Left ventricle myocardium inferior (tissue), 1 donor: ENCODE data around the gene EIF2S3. TPM values are rescaled to one million over a fixed set of nuclear protein-coding genes. Genes with fewer than 3 reads are reported as not detected.
"Not testable (repeated sequence)": the region's sequence is repeated elsewhere in the genome, so short reads cannot be mapped to it uniquely, and the experiment has no call there.

ENCODE experiments used
- DNase-seq: peaks from one replicate; pipeline ENCODE4 v3.0.0-alpha.2; 2020
- H3K27ac ChIP-seq: fragments of 200-600 bp; replicated peaks from 2 replicates; pipeline ENCODE4 v1.8.0; 2021
- H3K27me3 ChIP-seq: fragments of 200-600 bp; 2 replicates; pipeline ENCODE4 v1.8.0; 2021; ENCODE audit warnings: low read depth
- H3K36me3 ChIP-seq: fragments of 200-600 bp; 2 replicates; pipeline ENCODE4 v1.8.0; 2021
- H3K4me1 ChIP-seq: fragments of 200-600 bp; 2 replicates; pipeline ENCODE4 v1.8.0; 2021
- H3K4me3 ChIP-seq: fragments of 200-600 bp; 2 replicates; pipeline ENCODE4 v1.8.0; 2021; ENCODE audit warnings: mild to moderate bottlenecking, moderate library complexity
- H3K9me3 ChIP-seq: fragments of 200-600 bp; replicated peaks from 2 replicates; pipeline ENCODE4 v1.8.0; 2021
- intact Hi-C: fragments of 100-400 bp; cut with micrococcal nuclease; formaldehyde crosslinking; loops from one replicate; pipeline ENCODE4 v1.11.0; 2022
- total RNA-seq: library from RNA; stranded (reverse); fragmentation: NEBNext Ultra II Directional; extraction: Animal tissue kit (Norgen Biotek cat#: 25700); gene quantifications from one replicate; pipeline ENCODE4 v1.2.1, GENCODE V29; 2021
- TF ChIP-seq, protein P1 (sequence below): fragments of 200-600 bp; IDR thresholded peaks from 2 replicates; pipeline ENCODE4 v1.8.0; 2021; ENCODE audit warnings: antibody characterized with exemption, mild to moderate bottlenecking, borderline replicate concordance
- donor health status: DM: no; HTN: yes; CAD: no; lungs with severe emphysema.

EIF2S3 gene
- total RNA-seq, 1 donor from 2014 or later, result 71.0 TPM

DNA sequence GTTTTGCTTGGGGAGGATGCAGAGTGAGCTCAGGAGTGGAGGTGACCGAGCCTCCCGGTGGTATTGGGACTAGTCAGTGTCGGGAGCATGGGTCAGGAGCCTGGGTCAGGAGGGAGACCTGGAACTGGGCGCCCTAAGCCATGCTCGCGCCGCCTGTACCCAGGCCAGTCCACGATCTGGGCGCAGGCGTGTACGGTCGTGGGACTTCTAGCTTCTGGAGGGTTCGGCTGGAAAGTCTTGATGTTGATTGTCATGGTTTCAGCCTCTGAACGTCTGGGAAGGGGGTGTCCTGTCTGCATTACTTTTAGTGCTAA, 244 bp downstream of the EIF2S3 start:
- intact Hi-C loops, result no loop called here
- TF ChIP-seq, protein P1, sequence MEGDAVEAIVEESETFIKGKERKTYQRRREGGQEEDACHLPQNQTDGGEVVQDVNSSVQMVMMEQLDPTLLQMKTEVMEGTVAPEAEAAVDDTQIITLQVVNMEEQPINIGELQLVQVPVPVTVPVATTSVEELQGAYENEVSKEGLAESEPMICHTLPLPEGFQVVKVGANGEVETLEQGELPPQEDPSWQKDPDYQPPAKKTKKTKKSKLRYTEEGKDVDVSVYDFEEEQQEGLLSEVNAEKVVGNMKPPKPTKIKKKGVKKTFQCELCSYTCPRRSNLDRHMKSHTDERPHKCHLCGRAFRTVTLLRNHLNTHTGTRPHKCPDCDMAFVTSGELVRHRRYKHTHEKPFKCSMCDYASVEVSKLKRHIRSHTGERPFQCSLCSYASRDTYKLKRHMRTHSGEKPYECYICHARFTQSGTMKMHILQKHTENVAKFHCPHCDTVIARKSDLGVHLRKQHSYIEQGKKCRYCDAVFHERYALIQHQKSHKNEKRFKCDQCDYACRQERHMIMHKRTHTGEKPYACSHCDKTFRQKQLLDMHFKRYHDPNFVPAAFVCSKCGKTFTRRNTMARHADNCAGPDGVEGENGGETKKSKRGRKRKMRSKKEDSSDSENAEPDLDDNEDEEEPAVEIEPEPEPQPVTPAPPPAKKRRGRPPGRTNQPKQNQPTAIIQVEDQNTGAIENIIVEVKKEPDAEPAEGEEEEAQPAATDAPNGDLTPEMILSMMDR, result no peak
- no peak overlapping the region for H3K4me3 ChIP-seq

DNA sequence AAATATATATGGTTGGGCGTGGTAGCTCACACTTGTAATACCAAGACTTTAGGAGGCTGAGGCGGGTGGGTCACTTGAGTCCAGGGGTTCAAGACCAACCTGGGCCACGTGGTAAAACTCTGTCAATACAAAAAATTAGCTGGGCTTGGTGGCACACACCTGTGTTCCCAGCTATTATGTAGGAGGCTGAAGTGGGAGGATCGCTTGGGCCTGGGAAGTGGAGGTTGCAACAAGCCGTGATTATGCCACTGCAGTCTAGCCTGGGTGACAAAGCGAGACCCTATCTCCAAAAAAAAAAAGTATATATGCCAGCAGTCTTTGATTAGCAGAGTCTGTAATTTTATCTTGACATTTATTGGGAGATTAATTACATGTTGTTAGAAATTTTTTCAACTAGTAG, 8.7 kb downstream of the EIF2S3 start:
- Histone ChIP-seq H3K36me3 (peaks cover 90% of the 10 kb centered on the region), H3K9me3 (no peaks in the 10 kb centered on the region), H3K27me3 (no peaks in the 10 kb centered on the region), H3K27ac (no peak overlapping the region), H3K4me3 (no peak overlapping the region), H3K4me1 (no peaks in the 10 kb centered on the region)
- TF ChIP-seq, protein P1, result no peak
- DNase-seq, result no peak
- intact Hi-C loops, result no loop called here

More for the DNA sequence above, 244 bp downstream of the EIF2S3 start:
- no peaks in the 10 kb centered on the region for H3K27me3 ChIP-seq
- peaks cover 4% of the 10 kb centered on the region for H3K4me1 ChIP-seq
- peak overlapping the region; percentile 94 for H3K27ac ChIP-seq
- no peak for DNase-seq
- no peaks in the 10 kb centered on the region for H3K9me3 ChIP-seq
- H3K36me3 ChIP-seq, result peaks cover 28% of the 10 kb centered on the region

DNA sequence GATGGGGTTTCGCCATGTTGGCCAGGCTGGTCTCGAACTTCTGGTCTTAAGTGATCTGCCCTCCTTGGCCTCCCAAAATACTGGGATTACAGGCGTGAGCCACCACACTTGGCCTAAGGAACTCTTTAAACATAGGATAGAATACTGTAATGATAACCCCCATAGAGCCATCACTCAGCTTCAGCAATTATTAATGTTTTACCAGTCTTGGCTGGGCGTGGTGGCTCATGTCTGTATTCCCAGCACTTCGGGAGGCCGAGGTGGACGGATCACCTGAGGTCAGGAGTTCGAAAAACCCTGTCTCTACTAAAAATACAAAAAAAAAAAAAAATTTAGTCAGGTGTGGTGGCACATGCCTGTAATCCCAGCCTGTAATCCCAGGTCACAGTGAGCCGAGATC, 15.1 kb downstream of the EIF2S3 start:
- TF ChIP-seq, protein P1, result no peak
- no peak overlapping the region for H3K27ac ChIP-seq
- H3K27me3 ChIP-seq, result no peaks in the 10 kb centered on the region
- H3K4me3 ChIP-seq, result no peak overlapping the region
- H3K36me3 ChIP-seq, result peaks cover 76% of the 10 kb centered on the region
- no peaks in the 10 kb centered on the region for H3K4me1 ChIP-seq
- intact Hi-C loops, result no loop called here
- no peak for DNase-seq
- no peaks in the 10 kb centered on the region for H3K9me3 ChIP-seq

DNA sequence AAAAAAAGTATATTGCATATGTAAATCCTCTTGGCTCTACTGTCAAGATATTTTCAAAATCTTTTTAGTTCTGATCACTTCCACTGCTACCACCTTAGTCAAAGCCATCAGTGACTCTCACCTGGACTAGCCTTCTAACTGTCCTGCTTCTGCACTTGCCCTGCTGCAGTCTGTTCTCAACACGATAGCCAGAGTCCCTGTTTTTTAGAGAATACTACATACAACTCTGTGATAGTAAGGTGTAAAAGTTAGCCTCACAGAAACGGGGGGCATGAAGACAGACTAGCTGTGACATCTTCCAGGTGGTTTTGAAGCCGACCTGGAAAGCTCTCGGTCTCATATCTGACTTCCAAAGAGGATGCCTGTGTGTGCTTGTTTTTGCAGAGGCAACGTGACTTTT, 24.7 kb downstream of the EIF2S3 start:
- Histone ChIP-seq H3K36me3 (peaks cover 31% of the 10 kb centered on the region), H3K4me3 (no peak overlapping the region), H3K27me3 (no peaks in the 10 kb centered on the region), H3K9me3 (no peaks in the 10 kb centered on the region), H3K27ac (no peak overlapping the region), H3K4me1 (no peaks in the 10 kb centered on the region)
- DNase-seq, result no peak
- TF ChIP-seq, protein P1, result no peak
- intact Hi-C loops, result no loop called here

DNA sequence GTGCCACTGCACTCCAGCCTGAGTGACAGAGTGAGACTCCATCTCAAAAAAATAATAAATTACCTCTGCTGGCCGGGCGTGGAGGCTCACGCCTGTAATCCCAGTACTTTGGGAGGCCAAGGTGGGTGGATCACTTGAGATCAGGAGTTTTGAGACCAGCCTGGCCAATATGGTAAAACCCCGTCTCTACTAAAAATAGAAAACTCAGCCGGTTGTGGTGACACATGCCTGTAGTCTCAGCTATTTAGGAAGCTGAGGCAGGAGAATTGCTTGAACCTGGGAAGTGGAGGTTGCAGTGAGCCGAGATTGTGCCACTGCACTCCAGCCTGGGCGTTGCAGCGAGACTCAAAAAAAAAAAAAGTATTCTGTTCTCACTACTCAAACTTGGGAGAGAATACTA, 25.5 kb downstream of the EIF2S3 start:
- not testable (repeated sequence) for H3K27me3 ChIP-seq, H3K27ac ChIP-seq, H3K4me1 ChIP-seq, DNase-seq, H3K9me3 ChIP-seq, H3K4me3 ChIP-seq
- intact Hi-C loops, result loop anchor here (10.0 kb wide), 1 partner anchor 165 kb away; no protein-coding TSS in a partner anchor
- peaks cover 25% of the 10 kb centered on the region for H3K36me3 ChIP-seq

- Histone ChIP-seq H3K4me3 (no peak overlapping the region), H3K27me3 (no peaks in the 10 kb centered on the region), H3K4me1 (no peaks in the 10 kb centered on the region), H3K36me3 (peaks cover 20% of the 10 kb centered on the region), H3K27ac (no peak overlapping the region), H3K9me3 (no peaks in the 10 kb centered on the region)
- no peak for DNase-seq
- intact Hi-C loops, result loop anchor here (10.0 kb wide), 1 partner anchor 164 kb away; no protein-coding TSS in a partner anchor
- TF ChIP-seq, protein P1, result no peak
Observed at GRCh38 chrX:24080704-24081103, 25.9 kb downstream of the EIF2S3 start.
